Neuron (in vitro differentiated cells): Measurements from ENCODE around the gene GRK1.

Source experiments
- H2AFZ ChIP-seq: one replicate; pipeline ENCODE4 v1.6.1; 2013; ENCODE audit warnings: low read depth, mild to moderate bottlenecking, inconsistent platforms, low read length, moderate library complexity
- H3K27me3 ChIP-seq: one replicate; pipeline ENCODE4 v1.6.1; 2013; ENCODE audit warnings: low read length; ENCODE audit not compliant: insufficient read depth
- H3K36me3 ChIP-seq: one replicate; pipeline ENCODE4 v1.6.1; 2013; ENCODE audit warnings: low read length; ENCODE audit not compliant: insufficient read depth
- H3K4me1 ChIP-seq: one replicate; pipeline ENCODE4 v1.6.1; 2013; ENCODE audit warnings: low read length; ENCODE audit not compliant: insufficient read depth
- H3K4me3 ChIP-seq: 2 replicates; pipeline ENCODE4 v1.5.1; 2013; ENCODE audit warnings: mild to moderate bottlenecking, low read length, moderate library complexity
- H3K9me3 ChIP-seq: one replicate; pipeline ENCODE4 v1.6.1; 2013; ENCODE audit warnings: low read length

Gene GRK1

GRCh38 chr13:113764793-113765563, 98.0 kb downstream of the GRK1 start:
- H2AFZ ChIP-seq: no peak overlapping the region
- no peak overlapping the region for H3K4me3 ChIP-seq
- H3K9me3 ChIP-seq: no peaks in the 10 kb centered on the region
- no peaks in the 10 kb centered on the region for H3K36me3 ChIP-seq
- peaks cover under 1% of the 10 kb centered on the region for H3K4me1 ChIP-seq
- peaks cover 12% of the 10 kb centered on the region for H3K27me3 ChIP-seq

DNA sequence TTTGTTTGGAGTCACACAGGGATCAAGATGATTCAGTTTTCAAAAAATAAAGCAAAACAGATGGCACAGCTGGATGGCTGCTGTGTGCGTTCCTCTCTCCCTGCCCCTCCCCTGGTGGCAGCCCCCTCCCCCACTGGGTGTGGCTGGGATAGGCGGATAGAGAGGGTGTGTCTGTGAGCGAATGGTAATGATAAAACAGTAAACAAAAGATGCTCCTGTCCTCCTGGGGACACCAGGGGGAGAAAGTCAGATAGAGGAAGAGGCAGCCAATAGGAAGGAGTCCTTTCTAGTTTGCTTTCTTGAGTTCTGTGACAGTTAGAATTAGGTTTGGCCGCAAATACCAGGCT, 98.5 kb downstream of the GRK1 start:
- Histone ChIP-seq H2AFZ (no peak overlapping the region), H3K27me3 (peaks cover 12% of the 10 kb centered on the region)

GRCh38 chr13:113766035-113766800, 99.2 kb downstream of the GRK1 start:
- Histone ChIP-seq H3K4me1 (no peaks in the 10 kb centered on the region), H3K9me3 (no peaks in the 10 kb centered on the region), H3K27me3 (peaks cover 9% of the 10 kb centered on the region)

More for the DNA sequence above, 98.5 kb downstream of the GRK1 start:
- no peaks in the 10 kb centered on the region for H3K4me1 ChIP-seq
- no peaks in the 10 kb centered on the region for H3K9me3 ChIP-seq
- H3K36me3 ChIP-seq: no peaks in the 10 kb centered on the region
- no peak overlapping the region for H3K4me3 ChIP-seq

GRCh38 chr13:113767366-113767765, 100.3 kb downstream of the GRK1 start:
- Histone ChIP-seq H3K4me3 (no peak overlapping the region), H3K9me3 (no peaks in the 10 kb centered on the region), H2AFZ (no peak overlapping the region), H3K36me3 (no peaks in the 10 kb centered on the region), H3K4me1 (no peaks in the 10 kb centered on the region), H3K27me3 (peaks cover 5% of the 10 kb centered on the region)

More at GRCh38 chr13:113766035-113766800, 99.2 kb downstream of the GRK1 start:
- Histone ChIP-seq H3K4me3 (no peak overlapping the region), H2AFZ (no peak overlapping the region), H3K36me3 (no peaks in the 10 kb centered on the region)

GRCh38 chr13:113768018-113768905, 101.2 kb downstream of the GRK1 start:
- Histone ChIP-seq H3K27me3 (peaks cover 5% of the 10 kb centered on the region), H3K4me1 (no peaks in the 10 kb centered on the region), H3K4me3 (no peak overlapping the region), H2AFZ (no peak overlapping the region), H3K36me3 (no peaks in the 10 kb centered on the region), H3K9me3 (no peaks in the 10 kb centered on the region)

DNA sequence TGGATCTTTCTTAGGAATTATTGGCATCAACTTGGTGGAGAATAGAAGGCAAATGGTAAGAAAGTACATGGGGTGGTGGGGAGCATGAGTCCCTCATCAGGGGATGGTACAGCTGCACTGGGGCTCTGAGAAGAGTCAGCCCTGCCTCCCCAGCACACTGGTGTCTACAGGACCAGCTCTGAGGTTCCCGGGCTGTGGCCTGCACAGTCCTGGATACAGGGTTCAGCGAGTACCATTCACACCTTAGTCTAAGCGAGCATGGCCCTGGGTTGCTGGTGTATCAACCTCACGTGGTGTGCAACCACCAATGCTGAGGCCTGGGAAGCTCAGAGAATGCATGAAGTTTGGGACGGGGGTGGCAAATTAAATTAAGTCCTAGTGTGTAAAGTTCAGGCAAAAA, 102.1 kb downstream of the GRK1 start:
- no peaks in the 10 kb centered on the region for H3K9me3 ChIP-seq
- no peaks in the 10 kb centered on the region for H3K36me3 ChIP-seq
- H2AFZ ChIP-seq: no peak overlapping the region
- H3K4me1 ChIP-seq: no peaks in the 10 kb centered on the region
- no peak overlapping the region for H3K4me3 ChIP-seq
- H3K27me3 ChIP-seq: peaks cover 5% of the 10 kb centered on the region

- no peaks in the 10 kb centered on the region for H3K9me3 ChIP-seq
- H3K27me3 ChIP-seq: peaks cover 5% of the 10 kb centered on the region
- H3K4me1 ChIP-seq: no peaks in the 10 kb centered on the region
- H3K4me3 ChIP-seq: no peak overlapping the region
- no peaks in the 10 kb centered on the region for H3K36me3 ChIP-seq
- H2AFZ ChIP-seq: no peak overlapping the region
Observed at GRCh38 chr13:113769881-113770280, 102.9 kb downstream of the GRK1 start.

DNA sequence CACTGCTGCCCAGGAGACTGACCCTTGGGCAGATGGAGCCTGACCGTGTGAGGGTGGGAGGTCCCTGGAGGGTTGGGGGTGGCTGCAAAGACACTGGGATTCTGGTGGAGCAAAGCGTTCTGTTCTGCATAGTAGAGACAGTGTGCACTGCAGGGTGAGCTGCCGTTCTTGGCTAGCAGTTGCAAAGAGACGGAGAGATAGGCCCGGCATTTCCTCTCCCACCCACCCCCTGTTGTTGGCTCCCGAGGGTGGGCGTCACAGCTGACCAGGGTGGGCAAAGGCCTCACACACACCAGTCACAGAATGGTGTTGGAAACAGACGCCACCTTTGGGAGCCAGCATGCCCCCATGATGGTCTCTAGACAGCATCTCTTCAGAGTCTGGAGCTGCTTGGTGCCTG, 103.4 kb downstream of the GRK1 start:
- no peaks in the 10 kb centered on the region for H3K36me3 ChIP-seq
- no peaks in the 10 kb centered on the region for H3K4me1 ChIP-seq
- H3K4me3 ChIP-seq: no peak overlapping the region
- peaks cover 5% of the 10 kb centered on the region for H3K27me3 ChIP-seq
- no peak overlapping the region for H2AFZ ChIP-seq
- no peaks in the 10 kb centered on the region for H3K9me3 ChIP-seq

DNA sequence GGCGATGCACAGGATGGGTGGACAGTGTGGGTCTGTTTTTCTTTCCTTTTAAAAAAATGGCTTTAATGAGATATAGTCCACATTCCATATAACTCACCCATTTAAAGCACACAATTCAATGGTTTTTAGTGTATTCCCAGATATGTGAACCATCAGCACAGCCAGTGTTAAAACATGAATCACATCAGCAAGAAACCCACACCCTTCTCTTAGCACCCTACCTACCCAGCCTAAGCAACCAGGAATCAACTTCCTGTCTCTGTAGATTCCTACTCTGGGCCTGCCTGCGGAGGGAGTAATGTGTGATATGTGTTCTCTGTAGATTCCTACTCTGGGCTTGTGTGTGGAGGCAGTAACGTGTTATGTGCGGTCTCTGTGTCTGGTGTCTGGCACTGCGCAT, 103.9 kb downstream of the GRK1 start:
- H3K27me3 ChIP-seq: peaks cover 3% of the 10 kb centered on the region
- H3K4me3 ChIP-seq: no peak overlapping the region
- no peaks in the 10 kb centered on the region for H3K36me3 ChIP-seq
- no peaks in the 10 kb centered on the region for H3K9me3 ChIP-seq
- H3K4me1 ChIP-seq: no peaks in the 10 kb centered on the region
- no peak overlapping the region for H2AFZ ChIP-seq

DNA sequence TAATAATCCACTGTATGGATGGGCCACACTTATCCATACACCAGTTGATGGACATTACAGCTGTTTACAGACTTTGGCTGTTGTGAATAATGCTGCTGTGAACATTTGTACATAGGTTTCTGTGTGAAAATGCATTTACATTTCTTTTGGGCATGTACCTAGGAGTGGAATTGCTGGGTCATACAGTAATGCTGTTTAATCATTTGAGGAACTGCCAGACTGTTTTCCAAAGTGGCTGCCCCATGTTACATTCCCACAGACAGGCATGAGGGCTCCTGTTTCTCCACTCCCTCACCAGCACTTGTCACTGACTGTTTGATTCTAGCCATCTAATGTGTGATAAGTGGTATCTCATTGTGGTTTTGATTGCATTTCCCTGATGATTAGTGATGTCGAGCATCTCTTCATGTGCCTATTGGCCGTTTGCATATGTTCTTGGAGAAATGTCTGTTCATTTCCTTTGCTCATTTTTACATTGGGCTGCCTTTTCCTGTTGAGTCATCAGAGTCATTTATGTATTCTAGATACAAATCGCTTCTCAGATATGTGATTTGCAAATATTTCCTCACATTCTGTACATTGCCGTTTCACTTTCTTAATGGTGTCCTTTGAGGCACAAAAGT, 104.8 kb downstream of the GRK1 start:
- H3K27me3 ChIP-seq: peaks cover 2% of the 10 kb centered on the region
- H3K4me3 ChIP-seq: no peak overlapping the region
- no peaks in the 10 kb centered on the region for H3K9me3 ChIP-seq
- H3K36me3 ChIP-seq: no peaks in the 10 kb centered on the region
- no peak overlapping the region for H2AFZ ChIP-seq
- H3K4me1 ChIP-seq: no peaks in the 10 kb centered on the region

- Histone ChIP-seq H3K4me1 (no peaks in the 10 kb centered on the region), H3K27me3 (peaks cover 4% of the 10 kb centered on the region), H3K9me3 (no peaks in the 10 kb centered on the region), H2AFZ (no peak overlapping the region), H3K4me3 (no peak overlapping the region), H3K36me3 (no peaks in the 10 kb centered on the region)
Observed at GRCh38 chr13:113774177-113775107, 107.4 kb downstream of the GRK1 start.
